H9 (cell line): ENCODE results near the gene PCGF3. TPM values are rescaled to one million over a fixed set of nuclear protein-coding genes. Genes with fewer than 3 reads are reported as not detected.
A peak's percentile ranks its signal among the peaks of the same experiment; 100 is the strongest.

Source experiments
- DNase-seq: peaks from one replicate; pipeline ENCODE4 v3.0.0-alpha.2; 2017
- H2AFZ ChIP-seq: one replicate; pipeline ENCODE4 v1.6.1; 2013; ENCODE audit warnings: mild to moderate bottlenecking, low read length, control low read depth, moderate library complexity
- H2AK5ac ChIP-seq: 2 replicates; pipeline ENCODE4 v1.6.1; 2013; ENCODE audit warnings: low read length, control low read depth, mixed read lengths; ENCODE audit not compliant: insufficient read length
- H2BK120ac ChIP-seq: one replicate; pipeline ENCODE4 v1.6.1; 2013; ENCODE audit warnings: low read depth, mild to moderate bottlenecking, low read length, control low read depth, inconsistent platforms; ENCODE audit not compliant: poor library complexity, severe bottlenecking
- H2BK12ac ChIP-seq: 2 replicates; pipeline ENCODE4 v1.6.1; 2013; ENCODE audit warnings: low read length, control low read depth, mixed read lengths, low read depth; ENCODE audit not compliant: insufficient read length
- H2BK15ac ChIP-seq: 2 replicates; pipeline ENCODE4 v1.6.1; 2013; ENCODE audit warnings: low read depth, low read length, control low read depth
- H2BK20ac ChIP-seq: one replicate; pipeline ENCODE4 v1.6.1; 2013; ENCODE audit warnings: low read depth, mild to moderate bottlenecking, low read length, control low read depth, inconsistent platforms; ENCODE audit not compliant: poor library complexity, severe bottlenecking
- H2BK5ac ChIP-seq: 2 replicates; pipeline ENCODE4 v1.6.1; 2013; ENCODE audit warnings: low read length, control low read depth, mixed read lengths; ENCODE audit not compliant: insufficient read length
- H3K14ac ChIP-seq: 2 replicates; pipeline ENCODE4 v1.6.1; 2013; ENCODE audit warnings: low read length, control low read depth; ENCODE audit not compliant: insufficient read depth
- H3K18ac ChIP-seq: 2 replicates; pipeline ENCODE4 v1.6.1; 2013; ENCODE audit warnings: low read depth, mild to moderate bottlenecking, mixed read lengths, low read length, control low read depth; ENCODE audit not compliant: insufficient read length
- H3K23ac ChIP-seq: 2 replicates; pipeline ENCODE4 v1.6.1; 2013; ENCODE audit warnings: low read length, control low read depth, mixed read lengths, low read depth; ENCODE audit not compliant: insufficient read length
- H3K23me2 ChIP-seq: 2 replicates; pipeline ENCODE4 v1.6.1; 2013; ENCODE audit warnings: low read depth, mild to moderate bottlenecking, mixed read lengths, low read length, control low read depth; ENCODE audit not compliant: insufficient read length, poor library complexity, severe bottlenecking
- H3K27ac ChIP-seq: 2 replicates; pipeline ENCODE4 v1.5.1; 2013; ENCODE audit warnings: low read length, control low read depth, mixed read lengths, low read depth; ENCODE audit not compliant: insufficient read length
- H3K27me3 ChIP-seq: 2 replicates; pipeline ENCODE4 v1.6.1; 2013; ENCODE audit warnings: low read length, control low read depth, inconsistent platforms; ENCODE audit not compliant: insufficient read depth
- H3K4ac ChIP-seq: 2 replicates; pipeline ENCODE4 v1.6.1; 2013; ENCODE audit warnings: low read depth, mild to moderate bottlenecking, control low read depth, inconsistent platforms, low read length, moderate library complexity
- H3K4me1 ChIP-seq: 2 replicates; pipeline ENCODE4 v1.6.1; 2013; ENCODE audit warnings: low read length, control low read depth, inconsistent platforms; ENCODE audit not compliant: insufficient read depth
- H3K4me2 ChIP-seq: 2 replicates; pipeline ENCODE4 v1.6.1; 2013; ENCODE audit warnings: low read length, control low read depth, mixed read lengths; ENCODE audit not compliant: insufficient read length, insufficient read depth
- H3K56ac ChIP-seq: 2 replicates; pipeline ENCODE4 v1.6.1; 2013; ENCODE audit warnings: low read depth, mild to moderate bottlenecking, mixed read lengths, low read length, control low read depth; ENCODE audit not compliant: insufficient read length
- H3K79me1 ChIP-seq: 2 replicates; pipeline ENCODE4 v1.6.1; 2013; ENCODE audit warnings: low read depth, mild to moderate bottlenecking, moderate library complexity, low read length, control low read depth, inconsistent platforms; ENCODE audit not compliant: insufficient read depth, poor library complexity, severe bottlenecking
- H3K79me2 ChIP-seq: 2 replicates; pipeline ENCODE4 v1.6.1; 2013; ENCODE audit warnings: low read length, control low read depth, inconsistent platforms; ENCODE audit not compliant: insufficient read depth
- H3K9ac ChIP-seq: 2 replicates; pipeline ENCODE4 v1.6.1; 2013; ENCODE audit warnings: low read length, control low read depth, mixed read lengths; ENCODE audit not compliant: insufficient read length; ENCODE audit errors: extremely low read depth
- H3K9me3 ChIP-seq: one replicate; pipeline ENCODE4 v1.6.1; 2013; ENCODE audit warnings: low read depth, low read length, inconsistent platforms; ENCODE audit not compliant: control insufficient read depth
- H3T11ph ChIP-seq: one replicate; pipeline ENCODE4 v1.6.1; 2013; ENCODE audit warnings: mild to moderate bottlenecking, low read length, control low read depth, inconsistent platforms
- H4K20me1 ChIP-seq: one replicate; pipeline ENCODE4 v1.6.1; 2013; ENCODE audit not compliant: control insufficient read depth, insufficient read length, insufficient read depth
- H4K5ac ChIP-seq: 2 replicates; pipeline ENCODE4 v1.6.1; 2013; ENCODE audit warnings: low read depth, mild to moderate bottlenecking, mixed read lengths, low read length, control low read depth; ENCODE audit not compliant: insufficient read length
- H4K8ac ChIP-seq: replicated peaks from 2 replicates; pipeline ENCODE4 v1.6.1; 2013; ENCODE audit warnings: low read length, control low read depth, mixed read lengths, low read depth; ENCODE audit not compliant: insufficient read length
- H4K91ac ChIP-seq: 2 replicates; pipeline ENCODE4 v1.6.1; 2013; ENCODE audit warnings: low read depth, mild to moderate bottlenecking, moderate library complexity, mixed read lengths, low read length, control low read depth; ENCODE audit not compliant: insufficient read length
- H3K27ac Mint-ChIP-seq, 3 experiments: 2 replicates in 2 of 3; 3 replicates in 1 of 3; pipeline ENCODE4 v1.8.0; 2020 to 2021; ENCODE audit warnings: mixed read lengths in 3 of 3, mild to moderate bottlenecking in 1 of 3, moderate library complexity in 1 of 3
- H3K27me3 Mint-ChIP-seq: 2 replicates; pipeline ENCODE4 v1.8.0; 2021; ENCODE audit warnings: low read depth, mild to moderate bottlenecking, moderate library complexity, mixed read lengths
- H3K36me3 Mint-ChIP-seq, 3 experiments: 2 replicates in 2 of 3; 3 replicates in 1 of 3; pipeline ENCODE4 v1.8.0; 2020 to 2021; ENCODE audit warnings: low read depth in 3 of 3, mixed read lengths in 3 of 3; ENCODE audit not compliant: insufficient read depth in 1 of 3
- H3K4me1 Mint-ChIP-seq, 2 experiments: 2 replicates each; pipeline ENCODE4 v1.8.0; 2020; ENCODE audit warnings: mixed read lengths in 2 of 2
- H3K4me3 Mint-ChIP-seq, 2 experiments: 2 replicates in 1 of 2; 3 replicates in 1 of 2; pipeline ENCODE4 v1.8.0; 2020 to 2021; ENCODE audit warnings: mild to moderate bottlenecking in 2 of 2, mixed read lengths in 2 of 2, moderate library complexity in 1 of 2
- H3K9me3 Mint-ChIP-seq, 2 experiments: 2 replicates in 1 of 2; 3 replicates in 1 of 2; pipeline ENCODE4 v1.8.0; 2020; ENCODE audit warnings: mild to moderate bottlenecking in 2 of 2, mixed read lengths in 2 of 2, moderate library complexity in 1 of 2
- WGBS: extraction: QIAGEN DNeasy Blood & Tissue Kit; methylation state at CpG from one replicate; pipeline ENCODE4 v1.1.7; 2013; ENCODE audit warnings: missing lambda C conversion rate, low lambda C conversion rate, mixed read lengths; ENCODE audit not compliant: insufficient read length; ENCODE audit errors: extremely low coverage; 5-methylcytosine and 5-hydroxymethylcytosine counted together
- total RNA-seq: library from RNA; stranded (reverse); gene quantifications from 2 replicates; pipeline ENCODE4 v1.2.1, GENCODE V29; 2021
- TF ChIP-seq, protein P1 (sequence below): fragments of 200-600 bp; sonication (generic); conservative IDR thresholded peaks from 3 replicates; pipeline ENCODE4 v1.8.0; 2021; ENCODE audit warnings: antibody characterized with exemption, mild to moderate bottlenecking

The PCGF3 gene
- total RNA-seq, 1 experiment from 2014 or later = 43.1 TPM

DNA sequence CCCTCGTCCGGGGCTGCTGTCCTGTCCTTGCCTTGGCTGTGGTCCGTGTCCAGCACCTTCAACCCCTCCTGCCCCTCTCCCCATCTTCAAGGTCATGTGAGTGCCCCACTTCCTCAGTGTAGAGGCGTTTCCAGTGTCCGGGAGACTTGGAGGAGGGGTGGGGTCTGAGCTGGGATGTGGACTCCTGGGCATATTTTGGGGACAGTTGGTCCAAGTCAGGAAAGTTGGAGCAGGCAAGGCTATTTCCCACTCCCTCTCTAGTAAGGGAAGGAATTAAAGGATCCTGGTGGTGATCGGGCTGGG lies 3.0 kb downstream of the PCGF3 start:
- Histone ChIP-seq H3K27ac (no peak overlapping the region), H4K5ac (no peak overlapping the region), H2BK5ac (no peak overlapping the region), H3K4me2 (no peak overlapping the region), H3K9me3 (no peaks in the 10 kb centered on the region), H3K23ac (no peak overlapping the region), H3K14ac (no peak overlapping the region; the same call in 1 of the 2 replicates), H3K56ac (no peak overlapping the region), H2AK5ac (no peak overlapping the region), H4K8ac (no peak overlapping the region), H3T11ph (no peak overlapping the region), H2AFZ (no peak overlapping the region), H2BK12ac (no peak overlapping the region), H3K9ac (no peak overlapping the region), H2BK20ac (no peak overlapping the region), H4K20me1 (peaks cover 4% of the 10 kb centered on the region), H3K4ac (no peak overlapping the region), H4K91ac (no peak overlapping the region), H3K79me1 (peaks cover 17% of the 10 kb centered on the region), H3K79me2 (peaks cover 33% of the 10 kb centered on the region; the same call in 1 of the 2 replicates), H3K23me2 (no peaks in the 10 kb centered on the region), H2BK15ac (no peak overlapping the region), H3K4me1 (no peaks in the 10 kb centered on the region), H2BK120ac (no peak overlapping the region), H3K18ac (no peak overlapping the region), H3K27me3 (no peaks in the 10 kb centered on the region; the same call in 1 of the 2 replicates)
- WGBS = no CpG with 5 or more reads among the region's 6 CpGs
- no peak for DNase-seq
- Mint-ChIP-seq H3K9me3 (peaks cover 0 to 4% of the 10 kb centered on the region in 2 experiments; a peak in 2 of 5 replicates), H3K27ac (no peak overlapping the region), H3K4me3 (peak overlapping the region; percentile 15 to 52; a peak in 2 of 5 replicates), H3K36me3 (peaks cover 23 to 29% (median 28%) of the 10 kb centered on the region in 3 experiments; a peak in 6 of 7 replicates), H3K4me1 (peaks cover 3 to 5% of the 10 kb centered on the region in 2 experiments; a peak in 3 of 4 replicates), H3K27me3 (peaks cover 9% of the 10 kb centered on the region)
- TF ChIP-seq, protein P1, sequence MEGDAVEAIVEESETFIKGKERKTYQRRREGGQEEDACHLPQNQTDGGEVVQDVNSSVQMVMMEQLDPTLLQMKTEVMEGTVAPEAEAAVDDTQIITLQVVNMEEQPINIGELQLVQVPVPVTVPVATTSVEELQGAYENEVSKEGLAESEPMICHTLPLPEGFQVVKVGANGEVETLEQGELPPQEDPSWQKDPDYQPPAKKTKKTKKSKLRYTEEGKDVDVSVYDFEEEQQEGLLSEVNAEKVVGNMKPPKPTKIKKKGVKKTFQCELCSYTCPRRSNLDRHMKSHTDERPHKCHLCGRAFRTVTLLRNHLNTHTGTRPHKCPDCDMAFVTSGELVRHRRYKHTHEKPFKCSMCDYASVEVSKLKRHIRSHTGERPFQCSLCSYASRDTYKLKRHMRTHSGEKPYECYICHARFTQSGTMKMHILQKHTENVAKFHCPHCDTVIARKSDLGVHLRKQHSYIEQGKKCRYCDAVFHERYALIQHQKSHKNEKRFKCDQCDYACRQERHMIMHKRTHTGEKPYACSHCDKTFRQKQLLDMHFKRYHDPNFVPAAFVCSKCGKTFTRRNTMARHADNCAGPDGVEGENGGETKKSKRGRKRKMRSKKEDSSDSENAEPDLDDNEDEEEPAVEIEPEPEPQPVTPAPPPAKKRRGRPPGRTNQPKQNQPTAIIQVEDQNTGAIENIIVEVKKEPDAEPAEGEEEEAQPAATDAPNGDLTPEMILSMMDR = no peak
